SK-N-SH (cell line): ENCODE results near the gene ANO4.
A peak's percentile ranks its signal among the peaks of the same experiment; 100 is the strongest.

Experiments used
- CHD2 ChIP-seq: fragments of 150-350 bp; IDR thresholded peaks from 2 replicates; pipeline ENCODE4 v1.6.1; 2018; ENCODE audit warnings: low read length; ENCODE audit not compliant: partially characterized antibody
- FOSL2 ChIP-seq: IDR thresholded peaks from 2 replicates; pipeline ENCODE4 v1.4.0; 2012; ENCODE audit warnings: low read depth, mild to moderate bottlenecking, moderate library complexity, borderline replicate concordance
- GABPA ChIP-seq: IDR thresholded peaks from 2 replicates; pipeline ENCODE4 v1.4.0; 2012; ENCODE audit warnings: low read depth, mild to moderate bottlenecking
- JUND ChIP-seq: IDR thresholded peaks from 2 replicates; pipeline ENCODE4 v1.4.0; 2012
- NFIC ChIP-seq: IDR thresholded peaks from 2 replicates; pipeline ENCODE4 v1.4.0; 2012; ENCODE audit warnings: borderline replicate concordance
- POLR2AphosphoS5 ChIP-seq: IDR thresholded peaks from 2 replicates; pipeline ENCODE4 v1.6.1; 2012; ENCODE audit warnings: low read depth, low read length
- RAD21 ChIP-seq: IDR thresholded peaks from 2 replicates; pipeline ENCODE4 v1.6.1; 2012; ENCODE audit warnings: mild to moderate bottlenecking, low read length
- TAF1 ChIP-seq: IDR thresholded peaks from 2 replicates; pipeline ENCODE4 v1.6.1; 2012; ENCODE audit warnings: low read depth, mild to moderate bottlenecking, low read length, moderate library complexity, borderline replicate concordance
- TCF12 ChIP-seq: IDR thresholded peaks from 2 replicates; pipeline ENCODE4 v1.4.0; 2012
- TEAD4 ChIP-seq: IDR thresholded peaks from 2 replicates; pipeline ENCODE4 v1.4.0; 2012; ENCODE audit warnings: mild to moderate bottlenecking, borderline replicate concordance; ENCODE audit not compliant: insufficient read depth
- TF ChIP-seq, protein P1 (sequence below): fragments of 200-600 bp; sonication (generic); IDR thresholded peaks from 2 replicates; pipeline ENCODE4 v1.6.1; 2017; ENCODE audit warnings: antibody characterized with exemption, mild to moderate bottlenecking, moderate library complexity
- TF ChIP-seq, protein P2 (sequence below): IDR thresholded peaks from 2 replicates; pipeline ENCODE4 v1.6.1; 2012; ENCODE audit warnings: mild to moderate bottlenecking, low read depth, low read length, moderate library complexity

DNA sequence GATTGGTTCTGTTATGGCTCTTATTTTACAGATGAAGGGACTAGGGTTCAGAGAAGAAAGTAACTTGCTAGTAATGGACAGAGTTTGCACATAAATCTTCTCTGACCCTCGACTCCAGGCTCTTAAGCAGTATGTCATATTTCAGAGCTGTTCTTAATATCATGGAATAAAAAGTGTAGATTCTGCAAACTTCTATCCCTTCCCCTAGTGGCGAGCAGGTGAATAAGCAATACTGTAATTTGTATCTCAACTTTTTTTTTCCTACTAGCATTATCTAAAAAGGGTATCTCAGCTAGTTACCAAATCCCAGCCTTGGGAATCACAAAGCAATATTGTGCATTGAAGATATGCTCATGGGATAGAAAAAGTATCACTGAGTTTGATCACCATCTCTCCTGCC lies 83.2 kb downstream of the ANO4 start:
- no peak for TF ChIP-seq FOSL2
- no peak for TF ChIP-seq RAD21
- no peak for TF ChIP-seq TCF12
- TF ChIP-seq TAF1, result no peak
- no peak for TF ChIP-seq POLR2AphosphoS5
- TF ChIP-seq, protein P1, sequence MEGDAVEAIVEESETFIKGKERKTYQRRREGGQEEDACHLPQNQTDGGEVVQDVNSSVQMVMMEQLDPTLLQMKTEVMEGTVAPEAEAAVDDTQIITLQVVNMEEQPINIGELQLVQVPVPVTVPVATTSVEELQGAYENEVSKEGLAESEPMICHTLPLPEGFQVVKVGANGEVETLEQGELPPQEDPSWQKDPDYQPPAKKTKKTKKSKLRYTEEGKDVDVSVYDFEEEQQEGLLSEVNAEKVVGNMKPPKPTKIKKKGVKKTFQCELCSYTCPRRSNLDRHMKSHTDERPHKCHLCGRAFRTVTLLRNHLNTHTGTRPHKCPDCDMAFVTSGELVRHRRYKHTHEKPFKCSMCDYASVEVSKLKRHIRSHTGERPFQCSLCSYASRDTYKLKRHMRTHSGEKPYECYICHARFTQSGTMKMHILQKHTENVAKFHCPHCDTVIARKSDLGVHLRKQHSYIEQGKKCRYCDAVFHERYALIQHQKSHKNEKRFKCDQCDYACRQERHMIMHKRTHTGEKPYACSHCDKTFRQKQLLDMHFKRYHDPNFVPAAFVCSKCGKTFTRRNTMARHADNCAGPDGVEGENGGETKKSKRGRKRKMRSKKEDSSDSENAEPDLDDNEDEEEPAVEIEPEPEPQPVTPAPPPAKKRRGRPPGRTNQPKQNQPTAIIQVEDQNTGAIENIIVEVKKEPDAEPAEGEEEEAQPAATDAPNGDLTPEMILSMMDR, result peak; percentile 56
- TF ChIP-seq GABPA, result no peak
- TF ChIP-seq CHD2, result no peak
- TF ChIP-seq TEAD4, result no peak
- no peak for TF ChIP-seq JUND
- no peak for TF ChIP-seq NFIC
- TF ChIP-seq, protein P2, sequence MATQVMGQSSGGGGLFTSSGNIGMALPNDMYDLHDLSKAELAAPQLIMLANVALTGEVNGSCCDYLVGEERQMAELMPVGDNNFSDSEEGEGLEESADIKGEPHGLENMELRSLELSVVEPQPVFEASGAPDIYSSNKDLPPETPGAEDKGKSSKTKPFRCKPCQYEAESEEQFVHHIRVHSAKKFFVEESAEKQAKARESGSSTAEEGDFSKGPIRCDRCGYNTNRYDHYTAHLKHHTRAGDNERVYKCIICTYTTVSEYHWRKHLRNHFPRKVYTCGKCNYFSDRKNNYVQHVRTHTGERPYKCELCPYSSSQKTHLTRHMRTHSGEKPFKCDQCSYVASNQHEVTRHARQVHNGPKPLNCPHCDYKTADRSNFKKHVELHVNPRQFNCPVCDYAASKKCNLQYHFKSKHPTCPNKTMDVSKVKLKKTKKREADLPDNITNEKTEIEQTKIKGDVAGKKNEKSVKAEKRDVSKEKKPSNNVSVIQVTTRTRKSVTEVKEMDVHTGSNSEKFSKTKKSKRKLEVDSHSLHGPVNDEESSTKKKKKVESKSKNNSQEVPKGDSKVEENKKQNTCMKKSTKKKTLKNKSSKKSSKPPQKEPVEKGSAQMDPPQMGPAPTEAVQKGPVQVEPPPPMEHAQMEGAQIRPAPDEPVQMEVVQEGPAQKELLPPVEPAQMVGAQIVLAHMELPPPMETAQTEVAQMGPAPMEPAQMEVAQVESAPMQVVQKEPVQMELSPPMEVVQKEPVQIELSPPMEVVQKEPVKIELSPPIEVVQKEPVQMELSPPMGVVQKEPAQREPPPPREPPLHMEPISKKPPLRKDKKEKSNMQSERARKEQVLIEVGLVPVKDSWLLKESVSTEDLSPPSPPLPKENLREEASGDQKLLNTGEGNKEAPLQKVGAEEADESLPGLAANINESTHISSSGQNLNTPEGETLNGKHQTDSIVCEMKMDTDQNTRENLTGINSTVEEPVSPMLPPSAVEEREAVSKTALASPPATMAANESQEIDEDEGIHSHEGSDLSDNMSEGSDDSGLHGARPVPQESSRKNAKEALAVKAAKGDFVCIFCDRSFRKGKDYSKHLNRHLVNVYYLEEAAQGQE, result no peak
